ENCODE measurements around the gene S100A9. TPM values are rescaled to one million over a fixed set of nuclear protein-coding genes. Genes with fewer than 3 reads are reported as not detected.

The S100A9 gene
- polyA plus RNA-seq, 4 donors, result 57.0 to 509 (median 97.5) TPM

- 89 to 94% (median 92%) methylated on average over 4 of the region's 4 CpGs for WGBS, 3 donors
- H3K4me1 ChIP-seq (ENCODE audit: control insufficient read depth in 3 of 3, insufficient read depth in 2 of 3, low read depth in 1 of 3, low read length in 2 of 3), result peaks cover 0 to 23% (median 0%) of the 10 kb centered on the region in 3 donors
- H3K36me3 ChIP-seq (ENCODE audit: control insufficient read depth in 3 of 3, insufficient read depth in 2 of 3, low read depth in 1 of 3, low read length in 3 of 3), result no peaks in the 10 kb centered on the region
- no peak for DNase-seq
- peaks cover 0 to 2% (median 0%) of the 10 kb centered on the region in 3 donors for H3K27me3 ChIP-seq (ENCODE audit: control insufficient read depth in 3 of 3, insufficient read depth in 3 of 3, low read length in 3 of 3)
- H3K4me3 ChIP-seq (ENCODE audit: low read depth in 1 of 3, low read length in 3 of 3), result no peak overlapping the region
- H3K9me3 ChIP-seq (ENCODE audit: control insufficient read depth in 2 of 2, insufficient read depth in 1 of 2, low read depth in 1 of 2, low read length in 1 of 2), result no peaks in the 10 kb centered on the region
- no peak overlapping the region for H3K27ac ChIP-seq (ENCODE audit: low read depth in 1 of 3, low read length in 2 of 3)
- FAIRE-seq, result no peak
These were observed 16.2 kb upstream of the S100A9 start for GRCh38 chr1:153341431-153341934.

- FAIRE-seq, result no peak
- 72 to 85% (median 76%) methylated on average over 3 of the region's 3 CpGs for WGBS, 3 donors
- H3K4me1 ChIP-seq (ENCODE audit: control insufficient read depth in 3 of 3, insufficient read depth in 2 of 3, low read depth in 1 of 3, low read length in 2 of 3), result peaks cover 0 to 23% (median 0%) of the 10 kb centered on the region in 3 donors
- DNase-seq, result no peak
- H3K4me3 ChIP-seq (ENCODE audit: low read depth in 1 of 3, low read length in 3 of 3), result no peak overlapping the region
- H3K27ac ChIP-seq (ENCODE audit: low read depth in 1 of 3, low read length in 2 of 3), result no peak overlapping the region
- no peaks in the 10 kb centered on the region for H3K9me3 ChIP-seq (ENCODE audit: control insufficient read depth in 2 of 2, insufficient read depth in 1 of 2, low read depth in 1 of 2, low read length in 1 of 2)
- no peaks in the 10 kb centered on the region for H3K36me3 ChIP-seq (ENCODE audit: control insufficient read depth in 3 of 3, insufficient read depth in 2 of 3, low read depth in 1 of 3, low read length in 3 of 3)
- H3K27me3 ChIP-seq (ENCODE audit: control insufficient read depth in 3 of 3, insufficient read depth in 3 of 3, low read length in 3 of 3), result no peaks in the 10 kb centered on the region
These were observed 15.5 kb upstream of the S100A9 start for GRCh38 chr1:153342178-153342577.

- Histone ChIP-seq H3K27me3 (ENCODE audit: control insufficient read depth in 3 of 3, insufficient read depth in 3 of 3, low read length in 3 of 3) (no peaks in the 10 kb centered on the region), H3K27ac (ENCODE audit: low read depth in 1 of 3, low read length in 2 of 3) (no peak overlapping the region), H3K4me3 (ENCODE audit: low read depth in 1 of 3, low read length in 3 of 3) (no peak overlapping the region), H3K36me3 (ENCODE audit: control insufficient read depth in 3 of 3, insufficient read depth in 2 of 3, low read depth in 1 of 3, low read length in 3 of 3) (no peaks in the 10 kb centered on the region), H3K9me3 (ENCODE audit: control insufficient read depth in 2 of 2, insufficient read depth in 1 of 2, low read depth in 1 of 2, low read length in 1 of 2) (no peaks in the 10 kb centered on the region), H3K4me1 (ENCODE audit: control insufficient read depth in 3 of 3, insufficient read depth in 2 of 3, low read depth in 1 of 3, low read length in 2 of 3) (peaks cover 0 to 23% (median 0%) of the 10 kb centered on the region in 3 donors)
- FAIRE-seq (no peak), DNase-seq (no peak)
- 18 to 33% (median 19%) methylated on average over 5 of the region's 5 CpGs for WGBS, 3 donors
These were observed 14.5 kb upstream of the S100A9 start for GRCh38 chr1:153343040-153343681.

GRCh38 chr1:153343811-153344717 is 13.6 kb upstream of the S100A9 start:
- H3K9me3 ChIP-seq (ENCODE audit: control insufficient read depth in 2 of 2, insufficient read depth in 1 of 2, low read depth in 1 of 2, low read length in 1 of 2), result no peaks in the 10 kb centered on the region
- H3K4me3 ChIP-seq (ENCODE audit: low read depth in 1 of 3, low read length in 3 of 3), result no peak overlapping the region
- H3K27ac ChIP-seq (ENCODE audit: low read depth in 1 of 3, low read length in 2 of 3), result no peak overlapping the region
- no peaks in the 10 kb centered on the region for H3K36me3 ChIP-seq (ENCODE audit: control insufficient read depth in 3 of 3, insufficient read depth in 2 of 3, low read depth in 1 of 3, low read length in 3 of 3)
- H3K27me3 ChIP-seq (ENCODE audit: control insufficient read depth in 3 of 3, insufficient read depth in 3 of 3, low read length in 3 of 3), result no peaks in the 10 kb centered on the region
- DNase-seq (no peak), FAIRE-seq (no peak)
- H3K4me1 ChIP-seq (ENCODE audit: control insufficient read depth in 3 of 3, insufficient read depth in 2 of 3, low read depth in 1 of 3, low read length in 2 of 3), result peaks cover 0 to 23% (median 0%) of the 10 kb centered on the region in 3 donors
- WGBS, 3 donors, result 38 to 46% (median 39%) methylated on average over 9 of the region's 9 CpGs

GRCh38 chr1:153344718-153345025 is 13.0 kb upstream of the S100A9 start:
- Histone ChIP-seq H3K9me3 (ENCODE audit: control insufficient read depth in 2 of 2, insufficient read depth in 1 of 2, low read depth in 1 of 2, low read length in 1 of 2) (no peaks in the 10 kb centered on the region), H3K36me3 (ENCODE audit: control insufficient read depth in 3 of 3, insufficient read depth in 2 of 3, low read depth in 1 of 3, low read length in 3 of 3) (no peaks in the 10 kb centered on the region), H3K4me3 (ENCODE audit: low read depth in 1 of 3, low read length in 3 of 3) (no peak overlapping the region), H3K27ac (ENCODE audit: low read depth in 1 of 3, low read length in 2 of 3) (no peak overlapping the region), H3K27me3 (ENCODE audit: control insufficient read depth in 3 of 3, insufficient read depth in 3 of 3, low read length in 3 of 3) (no peaks in the 10 kb centered on the region), H3K4me1 (ENCODE audit: control insufficient read depth in 3 of 3, insufficient read depth in 2 of 3, low read depth in 1 of 3, low read length in 2 of 3) (peaks cover 0 to 23% (median 0%) of the 10 kb centered on the region in 3 donors)
- 17 to 30% (median 29%) methylated on average over 3 of the region's 3 CpGs for whole genome bisulfite sequencing, 3 donors
- no peak for FAIRE-seq
- peak; percentile 25 to 57 for DNase-seq

- Histone ChIP-seq H3K27me3 (ENCODE audit: control insufficient read depth in 3 of 3, insufficient read depth in 3 of 3, low read length in 3 of 3) (no peaks in the 10 kb centered on the region), H3K9me3 (ENCODE audit: control insufficient read depth in 2 of 2, insufficient read depth in 1 of 2, low read depth in 1 of 2, low read length in 1 of 2) (no peaks in the 10 kb centered on the region), H3K27ac (ENCODE audit: low read depth in 1 of 3, low read length in 2 of 3) (no peak overlapping the region), H3K4me1 (ENCODE audit: control insufficient read depth in 3 of 3, insufficient read depth in 2 of 3, low read depth in 1 of 3, low read length in 2 of 3) (peaks cover 0 to 23% (median 0%) of the 10 kb centered on the region in 3 donors), H3K36me3 (ENCODE audit: control insufficient read depth in 3 of 3, insufficient read depth in 2 of 3, low read depth in 1 of 3, low read length in 3 of 3) (no peaks in the 10 kb centered on the region), H3K4me3 (ENCODE audit: low read depth in 1 of 3, low read length in 3 of 3) (no peak overlapping the region)
- FAIRE-seq, result no peak
- DNase-seq, result no peak
- 66 to 75% (median 68%) methylated on average over 14 of the region's 14 CpGs for WGBS, 3 donors
These were observed 12.2 kb upstream of the S100A9 start for GRCh38 chr1:153345187-153346076.

- no peaks in the 10 kb centered on the region for H3K36me3 ChIP-seq (ENCODE audit: control insufficient read depth in 3 of 3, insufficient read depth in 2 of 3, low read depth in 1 of 3, low read length in 3 of 3)
- H3K27me3 ChIP-seq (ENCODE audit: control insufficient read depth in 3 of 3, insufficient read depth in 3 of 3, low read length in 3 of 3), result no peaks in the 10 kb centered on the region
- H3K4me1 ChIP-seq (ENCODE audit: control insufficient read depth in 3 of 3, insufficient read depth in 2 of 3, low read depth in 1 of 3, low read length in 2 of 3), result peaks cover 0 to 23% (median 0%) of the 10 kb centered on the region in 3 donors
- FAIRE-seq (no peak), DNase-seq (no peak)
- H3K27ac ChIP-seq (ENCODE audit: low read depth in 1 of 3, low read length in 2 of 3), result no peak overlapping the region
- H3K4me3 ChIP-seq (ENCODE audit: low read depth in 1 of 3, low read length in 3 of 3), result no peak overlapping the region
- WGBS, 3 donors, result 9 to 40% (median 15%) methylated on average over 6 of the region's 6 CpGs
- H3K9me3 ChIP-seq (ENCODE audit: control insufficient read depth in 2 of 2, insufficient read depth in 1 of 2, low read depth in 1 of 2, low read length in 1 of 2), result no peaks in the 10 kb centered on the region
These were observed 11.5 kb upstream of the S100A9 start for GRCh38 chr1:153346077-153346723.

Data from small intestine (tissue), 7 donors.